ENCODE measurements around the gene ASIC4.

DNA sequence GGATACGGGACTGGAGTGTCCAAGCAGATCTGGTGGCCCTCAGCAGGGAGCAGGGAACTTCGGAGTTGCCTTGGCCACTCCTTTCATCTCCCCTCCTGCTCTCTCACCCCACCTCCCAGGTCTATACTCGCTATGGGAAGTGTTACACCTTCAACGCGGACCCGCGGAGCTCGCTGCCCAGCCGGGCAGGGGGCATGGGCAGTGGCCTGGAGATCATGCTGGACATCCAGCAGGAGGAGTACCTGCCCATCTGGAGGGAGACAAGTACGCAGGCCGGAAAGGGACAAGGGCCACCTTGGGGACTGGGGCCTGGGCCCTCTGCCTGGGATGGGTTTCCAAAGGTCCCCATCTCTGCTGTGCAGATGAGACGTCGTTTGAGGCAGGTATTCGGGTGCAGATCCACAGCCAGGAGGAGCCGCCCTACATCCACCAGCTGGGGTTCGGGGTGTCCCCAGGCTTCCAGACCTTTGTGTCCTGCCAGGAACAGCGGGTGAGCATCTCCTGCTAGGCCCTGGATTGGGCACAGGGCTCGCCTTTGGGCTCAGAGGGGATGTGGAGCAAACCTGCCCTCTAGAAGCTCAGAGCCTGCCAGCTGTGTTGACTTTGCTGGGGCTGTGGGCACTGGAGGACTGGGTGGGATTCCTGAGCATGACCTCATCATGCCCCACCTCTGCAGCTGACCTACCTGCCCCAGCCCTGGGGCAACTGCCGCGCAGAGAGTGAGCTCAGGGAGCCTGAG, 17.5 kb downstream of the ASIC4 start:
- TF ChIP-seq, protein P1, sequence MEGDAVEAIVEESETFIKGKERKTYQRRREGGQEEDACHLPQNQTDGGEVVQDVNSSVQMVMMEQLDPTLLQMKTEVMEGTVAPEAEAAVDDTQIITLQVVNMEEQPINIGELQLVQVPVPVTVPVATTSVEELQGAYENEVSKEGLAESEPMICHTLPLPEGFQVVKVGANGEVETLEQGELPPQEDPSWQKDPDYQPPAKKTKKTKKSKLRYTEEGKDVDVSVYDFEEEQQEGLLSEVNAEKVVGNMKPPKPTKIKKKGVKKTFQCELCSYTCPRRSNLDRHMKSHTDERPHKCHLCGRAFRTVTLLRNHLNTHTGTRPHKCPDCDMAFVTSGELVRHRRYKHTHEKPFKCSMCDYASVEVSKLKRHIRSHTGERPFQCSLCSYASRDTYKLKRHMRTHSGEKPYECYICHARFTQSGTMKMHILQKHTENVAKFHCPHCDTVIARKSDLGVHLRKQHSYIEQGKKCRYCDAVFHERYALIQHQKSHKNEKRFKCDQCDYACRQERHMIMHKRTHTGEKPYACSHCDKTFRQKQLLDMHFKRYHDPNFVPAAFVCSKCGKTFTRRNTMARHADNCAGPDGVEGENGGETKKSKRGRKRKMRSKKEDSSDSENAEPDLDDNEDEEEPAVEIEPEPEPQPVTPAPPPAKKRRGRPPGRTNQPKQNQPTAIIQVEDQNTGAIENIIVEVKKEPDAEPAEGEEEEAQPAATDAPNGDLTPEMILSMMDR (IDR thresholded peaks at IDR 0.05 in 2 of 3, conservative IDR thresholded peaks at IDR 0.05 in 1 of 3; ENCODE audit: insufficient read depth in 2 of 3, low read depth in 1 of 3, low read length in 3 of 3) = no peak
- TF ChIP-seq POLR2AphosphoS5 (IDR thresholded peaks at IDR 0.05; ENCODE audit: control insufficient read depth, insufficient read depth, low read depth, low read length) = no peak
- TF ChIP-seq CEBPB (tag; IDR thresholded peaks at IDR 0.05) = no peak
- TF ChIP-seq CREB1 (IDR thresholded peaks at IDR 0.05) = no peak
- TF ChIP-seq CREB1 (CRISPR knock-in tag; IDR thresholded peaks at IDR 0.05) = no peak
- TF ChIP-seq POLR2AphosphoS2 (IDR thresholded peaks at IDR 0.05; ENCODE audit: low read length) = no peak
- TF ChIP-seq, protein P2, sequence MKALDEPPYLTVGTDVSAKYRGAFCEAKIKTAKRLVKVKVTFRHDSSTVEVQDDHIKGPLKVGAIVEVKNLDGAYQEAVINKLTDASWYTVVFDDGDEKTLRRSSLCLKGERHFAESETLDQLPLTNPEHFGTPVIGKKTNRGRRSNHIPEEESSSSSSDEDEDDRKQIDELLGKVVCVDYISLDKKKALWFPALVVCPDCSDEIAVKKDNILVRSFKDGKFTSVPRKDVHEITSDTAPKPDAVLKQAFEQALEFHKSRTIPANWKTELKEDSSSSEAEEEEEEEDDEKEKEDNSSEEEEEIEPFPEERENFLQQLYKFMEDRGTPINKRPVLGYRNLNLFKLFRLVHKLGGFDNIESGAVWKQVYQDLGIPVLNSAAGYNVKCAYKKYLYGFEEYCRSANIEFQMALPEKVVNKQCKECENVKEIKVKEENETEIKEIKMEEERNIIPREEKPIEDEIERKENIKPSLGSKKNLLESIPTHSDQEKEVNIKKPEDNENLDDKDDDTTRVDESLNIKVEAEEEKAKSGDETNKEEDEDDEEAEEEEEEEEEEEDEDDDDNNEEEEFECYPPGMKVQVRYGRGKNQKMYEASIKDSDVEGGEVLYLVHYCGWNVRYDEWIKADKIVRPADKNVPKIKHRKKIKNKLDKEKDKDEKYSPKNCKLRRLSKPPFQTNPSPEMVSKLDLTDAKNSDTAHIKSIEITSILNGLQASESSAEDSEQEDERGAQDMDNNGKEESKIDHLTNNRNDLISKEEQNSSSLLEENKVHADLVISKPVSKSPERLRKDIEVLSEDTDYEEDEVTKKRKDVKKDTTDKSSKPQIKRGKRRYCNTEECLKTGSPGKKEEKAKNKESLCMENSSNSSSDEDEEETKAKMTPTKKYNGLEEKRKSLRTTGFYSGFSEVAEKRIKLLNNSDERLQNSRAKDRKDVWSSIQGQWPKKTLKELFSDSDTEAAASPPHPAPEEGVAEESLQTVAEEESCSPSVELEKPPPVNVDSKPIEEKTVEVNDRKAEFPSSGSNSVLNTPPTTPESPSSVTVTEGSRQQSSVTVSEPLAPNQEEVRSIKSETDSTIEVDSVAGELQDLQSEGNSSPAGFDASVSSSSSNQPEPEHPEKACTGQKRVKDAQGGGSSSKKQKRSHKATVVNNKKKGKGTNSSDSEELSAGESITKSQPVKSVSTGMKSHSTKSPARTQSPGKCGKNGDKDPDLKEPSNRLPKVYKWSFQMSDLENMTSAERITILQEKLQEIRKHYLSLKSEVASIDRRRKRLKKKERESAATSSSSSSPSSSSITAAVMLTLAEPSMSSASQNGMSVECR (CRISPR knock-in tag; IDR thresholded peaks at IDR 0.05) = no peak
- TF ChIP-seq, protein P3, sequence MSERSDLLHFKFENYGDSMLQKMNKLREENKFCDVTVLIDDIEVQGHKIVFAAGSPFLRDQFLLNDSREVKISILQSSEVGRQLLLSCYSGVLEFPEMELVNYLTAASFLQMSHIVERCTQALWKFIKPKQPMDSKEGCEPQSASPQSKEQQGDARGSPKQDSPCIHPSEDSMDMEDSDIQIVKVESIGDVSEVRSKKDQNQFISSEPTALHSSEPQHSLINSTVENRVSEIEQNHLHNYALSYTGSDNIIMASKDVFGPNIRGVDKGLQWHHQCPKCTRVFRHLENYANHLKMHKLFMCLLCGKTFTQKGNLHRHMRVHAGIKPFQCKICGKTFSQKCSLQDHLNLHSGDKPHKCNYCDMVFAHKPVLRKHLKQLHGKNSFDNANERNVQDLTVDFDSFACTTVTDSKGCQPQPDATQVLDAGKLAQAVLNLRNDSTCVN (CRISPR knock-in tag; IDR thresholded peaks at IDR 0.05) = no peak
- TF ChIP-seq, protein P4, sequence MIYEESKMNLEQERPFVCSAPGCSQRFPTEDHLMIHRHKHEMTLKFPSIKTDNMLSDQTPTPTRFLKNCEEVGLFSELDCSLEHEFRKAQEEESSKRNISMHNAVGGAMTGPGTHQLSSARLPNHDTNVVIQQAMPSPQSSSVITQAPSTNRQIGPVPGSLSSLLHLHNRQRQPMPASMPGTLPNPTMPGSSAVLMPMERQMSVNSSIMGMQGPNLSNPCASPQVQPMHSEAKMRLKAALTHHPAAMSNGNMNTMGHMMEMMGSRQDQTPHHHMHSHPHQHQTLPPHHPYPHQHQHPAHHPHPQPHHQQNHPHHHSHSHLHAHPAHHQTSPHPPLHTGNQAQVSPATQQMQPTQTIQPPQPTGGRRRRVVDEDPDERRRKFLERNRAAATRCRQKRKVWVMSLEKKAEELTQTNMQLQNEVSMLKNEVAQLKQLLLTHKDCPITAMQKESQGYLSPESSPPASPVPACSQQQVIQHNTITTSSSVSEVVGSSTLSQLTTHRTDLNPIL (CRISPR knock-in tag; IDR thresholded peaks at IDR 0.05) = no peak
- no peak for TF ChIP-seq ATF1 (CRISPR knock-in tag; IDR thresholded peaks at IDR 0.05)
- TF ChIP-seq ATF1 (tag; IDR thresholded peaks at IDR 0.05) = no peak
- no peak for TF ChIP-seq KLF13 (tag; IDR thresholded peaks at IDR 0.05; ENCODE audit: borderline replicate concordance, low read depth)
- TF ChIP-seq BMI1 (IDR thresholded peaks at IDR 0.05; ENCODE audit: low read length) = no peak

Data from K562 (cell line).